Stimulated activated CD4-positive, alpha-beta T cell treated with anti-CD3 and anti-CD28 coated beads, TNF-alpha, amount 100 ng/mL, for 1 hour (primary cell): ENCODE measurements around the gene DNAH12.
"Not testable (repeated sequence)": the region's sequence is repeated elsewhere in the genome, so short reads cannot be mapped to it uniquely, and the experiment has no call there.

Experiments used
- DNase-seq, 3 donors: peaks; one replicate each; pipeline ENCODE4 v3.0.0-alpha.2; 2020; ENCODE audit warnings: low read depth in 3 of 3, low spot score in 1 of 3

DNAH12 gene

DNA sequence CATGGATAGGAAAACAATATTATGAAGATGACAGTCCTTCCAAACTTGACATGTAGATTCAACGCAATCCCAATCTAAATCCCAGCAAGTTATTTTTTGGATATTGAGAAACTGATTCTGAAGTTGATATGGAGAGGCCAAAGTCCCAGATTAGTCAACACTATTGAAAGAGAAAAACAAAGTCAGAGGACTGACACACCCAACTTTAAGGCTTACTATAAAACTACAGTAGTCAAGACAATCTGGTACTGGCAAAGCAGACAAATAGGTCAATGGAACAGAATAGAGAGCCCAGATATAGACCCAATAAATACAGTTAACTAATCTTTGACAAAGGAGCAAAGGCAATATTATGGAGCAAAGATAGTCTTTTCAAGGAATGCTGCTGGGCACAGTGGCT is 132.4 kb downstream of the DNAH12 start:
- DNase-seq = no peak

DNA sequence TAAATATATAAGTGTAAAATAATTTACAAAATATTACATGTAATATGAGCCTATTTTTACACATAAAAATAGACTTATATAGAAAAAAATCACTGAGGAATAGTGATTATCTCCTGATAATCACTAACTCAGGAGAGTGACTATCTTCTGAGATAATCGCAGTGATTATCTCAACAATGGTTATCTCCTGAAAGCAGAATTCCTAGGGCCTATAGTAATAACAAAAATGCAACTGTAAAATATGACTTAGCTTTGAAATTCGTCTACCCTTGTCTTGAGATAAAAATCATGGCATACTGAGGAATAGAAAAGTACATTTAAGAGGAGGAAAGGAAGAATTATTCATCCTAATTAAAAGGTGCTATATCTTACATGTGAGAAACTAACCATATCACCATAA is 134.7 kb downstream of the DNAH12 start:
- DNase-seq = no peak

DNA sequence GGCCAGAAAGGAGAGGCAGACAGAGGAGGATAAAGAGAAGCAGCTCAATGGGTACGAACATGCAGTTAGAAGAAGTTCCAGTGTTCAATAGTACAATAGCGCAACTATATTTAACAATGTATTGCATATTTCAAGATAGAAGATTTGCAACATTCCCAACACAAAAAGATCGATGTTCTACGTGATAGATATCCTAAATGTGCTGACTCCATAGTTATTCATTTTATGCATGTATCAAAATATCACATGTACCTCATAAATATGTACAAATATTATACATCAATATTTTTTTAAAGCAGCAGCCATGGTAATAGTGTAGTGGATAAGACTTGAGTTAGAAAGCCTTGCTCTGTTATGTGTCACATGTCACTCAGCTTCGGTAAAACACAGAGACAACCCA is 141.5 kb downstream of the DNAH12 start:
- DNase-seq = no peak

DNA sequence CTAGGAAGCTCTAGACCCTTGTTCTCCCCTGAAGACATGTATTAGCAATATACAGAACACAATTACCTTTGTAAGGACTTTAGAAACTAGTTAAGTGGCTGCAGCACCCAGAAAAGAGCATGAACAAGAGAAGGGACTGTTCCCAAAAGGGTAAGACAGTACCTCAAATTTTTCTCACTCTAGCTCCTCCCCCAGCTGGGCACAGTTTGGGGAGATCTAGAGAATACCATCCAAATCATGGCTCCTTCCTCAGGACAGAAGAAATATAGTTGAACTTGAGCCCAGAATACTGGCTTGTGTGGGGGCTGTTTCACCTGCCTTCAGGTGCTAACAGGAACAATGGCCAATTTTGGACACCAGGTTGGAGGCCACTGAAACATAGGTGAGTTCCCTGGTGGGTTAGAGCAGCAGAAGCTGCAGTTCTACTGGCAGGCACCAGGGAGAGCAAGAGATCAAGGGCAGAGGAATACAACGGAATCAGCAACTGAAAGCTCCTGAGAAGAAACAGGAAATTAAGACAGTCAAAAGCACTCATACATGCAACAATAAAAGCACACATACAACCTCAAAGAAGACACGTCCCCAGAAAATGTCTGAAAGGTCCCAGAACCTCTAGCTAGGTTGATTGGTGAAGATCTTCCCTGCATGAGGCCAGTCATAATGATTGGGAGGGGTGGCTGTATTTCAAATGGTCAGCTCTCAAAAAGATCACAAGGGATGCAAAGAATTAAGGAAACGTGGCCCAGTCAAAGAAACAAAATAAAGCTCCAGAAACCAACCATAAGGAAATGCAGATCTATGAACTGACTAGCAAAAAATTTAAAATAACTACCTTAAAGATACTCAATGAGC is 146.7 kb downstream of the DNAH12 start:
- DNase-seq = peak; percentile 6 to 27 (median 20)

DNA sequence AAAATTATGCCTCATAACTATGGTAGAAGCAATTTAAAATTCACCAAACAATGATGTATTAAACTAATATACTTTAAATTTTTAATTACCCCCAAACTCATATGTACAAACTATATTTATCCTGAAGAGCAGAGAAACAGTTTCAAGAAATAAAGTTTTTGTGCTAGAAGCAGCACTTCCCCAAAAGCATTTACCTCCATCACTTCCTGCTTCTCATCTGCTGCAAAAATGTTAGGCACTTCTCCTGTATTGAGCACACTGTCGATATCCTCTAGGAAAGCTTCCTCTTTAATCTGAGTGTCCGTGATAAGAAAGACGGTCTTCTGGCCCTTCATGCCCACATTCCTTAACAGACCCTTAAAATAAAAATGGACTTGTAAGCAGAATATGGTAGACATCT is 150.2 kb downstream of the DNAH12 start:
- no peak for DNase-seq

DNA sequence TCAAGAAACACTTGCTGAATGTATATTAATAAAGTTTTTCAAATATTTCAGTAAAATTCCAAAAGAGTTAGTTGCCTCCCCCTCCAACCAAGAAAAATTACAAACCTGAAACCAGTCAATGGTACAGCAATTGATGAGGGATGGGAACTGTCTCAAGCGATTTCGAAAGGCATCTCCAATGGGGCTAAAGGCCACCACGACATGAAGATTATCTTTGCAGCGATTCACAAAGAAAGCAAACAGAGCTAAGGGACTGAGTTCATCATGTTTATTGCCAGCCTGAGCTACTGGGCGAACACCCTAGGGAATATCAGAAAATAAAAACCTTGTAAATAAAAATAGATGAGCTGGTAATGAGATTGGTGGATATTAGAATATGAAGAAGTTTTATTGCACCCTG is 152.4 kb downstream of the DNAH12 start:
- no peak for DNase-seq

DNA sequence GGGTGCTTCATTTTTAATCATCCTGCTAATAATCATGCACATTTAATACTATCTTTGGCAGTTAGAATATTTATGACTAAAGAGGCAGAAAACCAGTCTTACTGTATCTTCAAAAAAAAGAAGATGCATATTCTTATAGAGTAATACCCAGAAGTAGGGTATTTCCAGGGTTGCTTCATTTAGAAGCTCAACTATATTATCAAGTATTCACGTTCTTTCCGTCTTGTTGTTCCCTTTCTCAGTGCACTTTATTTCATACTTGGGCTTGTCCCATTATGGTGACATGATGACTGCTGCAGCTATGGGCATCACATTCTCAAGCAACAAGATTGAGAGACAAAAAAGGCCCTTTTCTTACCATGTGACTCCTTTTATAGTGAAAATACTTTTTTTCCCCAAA is 154.9 kb downstream of the DNAH12 start:
- no peak for DNase-seq

DNA sequence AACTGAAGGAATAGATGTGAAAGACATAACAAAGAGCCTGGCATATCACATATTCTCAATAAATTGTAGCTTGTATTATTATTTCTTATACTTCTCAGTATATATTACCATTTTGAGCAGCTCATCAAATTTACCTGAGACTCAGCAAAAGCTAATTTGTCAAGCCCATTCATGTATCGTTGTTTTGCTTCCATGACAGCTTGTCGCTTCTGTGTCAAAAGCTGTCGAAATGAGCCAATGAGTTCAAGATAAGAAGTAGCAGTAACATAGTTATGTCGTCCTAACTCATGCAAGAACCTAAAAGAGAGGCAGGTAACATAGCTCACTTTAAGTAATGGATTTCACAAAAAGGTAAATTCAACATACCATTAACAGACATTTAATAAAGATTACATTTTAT is 157.8 kb downstream of the DNAH12 start:
- DNase-seq = no peak

DNA sequence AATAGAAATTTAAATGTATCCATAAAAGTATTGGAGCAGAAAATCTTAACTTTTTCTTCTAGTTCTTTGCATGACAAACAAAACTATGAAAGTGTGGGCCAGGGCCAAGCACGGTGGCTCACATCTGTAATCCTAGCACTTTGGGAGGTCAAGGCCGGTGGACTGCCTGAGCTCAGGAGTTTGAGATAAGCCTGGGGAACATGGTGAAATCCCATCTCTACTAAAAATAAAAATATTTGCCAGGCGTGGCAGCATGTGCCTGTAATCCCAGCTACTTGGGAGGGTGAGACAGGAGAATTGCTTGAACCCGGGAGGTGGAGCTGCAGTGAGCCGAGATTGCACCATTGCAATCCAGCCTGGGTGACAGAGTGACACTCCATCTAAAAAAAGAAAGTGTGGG is 158.6 kb downstream of the DNAH12 start:
- DNase-seq = no peak

DNA sequence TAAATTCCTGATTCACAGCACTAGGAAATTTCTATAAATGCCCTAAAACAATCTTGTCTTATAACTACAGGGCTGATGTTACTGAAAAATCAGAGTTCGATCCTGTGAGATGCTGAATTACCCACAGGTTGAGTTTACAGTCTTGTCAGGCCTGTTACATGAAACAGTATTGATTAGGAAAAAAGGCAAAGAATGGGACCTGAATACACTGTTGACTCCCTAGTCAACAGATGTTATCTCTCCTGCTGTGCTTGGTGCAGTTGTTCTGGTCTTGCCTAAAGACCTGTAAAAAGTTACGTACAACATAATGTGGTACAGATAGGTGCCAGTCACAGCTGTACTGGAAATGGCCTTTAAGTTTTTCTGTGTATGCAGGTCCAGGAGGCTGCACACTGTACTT is 160.3 kb downstream of the DNAH12 start:
- no peak for DNase-seq

DNA sequence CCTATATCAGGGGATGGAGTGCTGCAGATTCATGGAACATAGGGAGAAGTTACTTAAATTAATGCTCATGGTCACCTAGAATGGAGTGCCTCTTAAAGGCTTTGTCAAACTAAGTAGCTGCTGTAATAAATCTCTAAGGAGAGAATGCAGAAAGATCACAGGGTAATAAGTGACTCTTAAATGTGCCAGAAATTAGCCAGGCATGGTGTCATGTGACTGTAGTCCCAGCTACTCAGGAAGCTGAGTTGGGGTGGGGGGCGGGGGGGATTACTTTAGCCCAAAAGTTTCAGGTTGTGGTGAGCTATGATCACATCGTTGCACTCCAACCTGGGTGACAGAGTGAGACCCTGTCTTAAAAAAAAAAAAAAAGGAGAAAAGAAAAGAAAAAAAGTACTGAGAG is 160.7 kb downstream of the DNAH12 start:
- no peak for DNase-seq

DNA sequence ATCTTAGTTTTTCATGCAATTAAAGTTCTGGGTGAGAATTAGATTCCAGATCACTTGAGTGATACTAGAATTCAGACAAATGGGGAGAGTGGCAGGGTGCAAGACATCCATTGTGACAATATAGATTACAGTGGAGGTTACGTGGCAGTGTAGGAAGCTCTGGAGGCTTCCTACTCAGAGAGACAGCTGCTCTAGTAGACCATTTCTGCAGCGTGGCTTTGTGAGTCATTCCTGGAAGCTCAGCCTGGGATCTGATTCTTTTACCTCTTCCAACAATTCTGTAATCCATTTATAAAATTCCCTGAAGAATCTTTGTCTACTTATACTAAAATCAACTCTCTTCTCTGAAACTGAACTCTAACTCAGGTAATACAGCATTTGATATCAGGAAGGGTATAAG is 161.2 kb downstream of the DNAH12 start:
- DNase-seq = no peak

DNA sequence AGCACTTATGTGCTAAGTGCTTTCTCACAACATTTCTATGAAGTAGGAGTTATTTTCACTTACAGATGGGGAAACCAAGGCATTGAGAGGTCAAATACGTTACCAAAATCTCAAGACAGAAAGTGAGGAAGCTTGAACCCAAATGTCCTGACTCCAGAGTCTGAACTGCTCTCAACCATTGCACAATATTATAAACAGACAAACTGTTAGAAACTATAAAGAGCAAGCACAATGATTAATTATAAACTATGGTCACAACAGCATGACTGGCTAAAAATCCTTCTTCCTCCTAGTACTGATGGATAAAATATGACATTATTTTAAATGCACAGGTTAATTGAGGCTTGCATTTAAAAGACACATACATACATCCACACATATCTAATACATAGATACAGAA is 173.8 kb downstream of the DNAH12 start:
- no peak for DNase-seq

DNA sequence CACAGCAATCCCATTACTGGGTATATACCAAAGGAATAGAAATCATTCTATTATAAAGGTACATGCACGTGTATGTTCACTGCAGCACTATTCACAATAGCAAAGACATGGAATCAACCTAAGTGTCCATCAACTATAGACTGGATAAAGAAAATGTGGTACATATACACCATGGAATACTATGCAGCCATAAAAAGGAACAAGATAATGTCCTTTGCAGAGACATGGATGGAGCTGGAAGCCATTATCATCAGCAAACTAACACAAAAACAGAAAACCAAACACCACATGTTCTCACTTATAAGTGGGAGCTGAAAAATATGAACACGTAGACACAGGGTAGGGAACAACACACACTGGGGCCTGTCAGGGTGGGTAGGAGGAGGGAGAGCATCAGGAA is 179.1 kb downstream of the DNAH12 start:
- DNase-seq = not testable (repeated sequence)

DNA sequence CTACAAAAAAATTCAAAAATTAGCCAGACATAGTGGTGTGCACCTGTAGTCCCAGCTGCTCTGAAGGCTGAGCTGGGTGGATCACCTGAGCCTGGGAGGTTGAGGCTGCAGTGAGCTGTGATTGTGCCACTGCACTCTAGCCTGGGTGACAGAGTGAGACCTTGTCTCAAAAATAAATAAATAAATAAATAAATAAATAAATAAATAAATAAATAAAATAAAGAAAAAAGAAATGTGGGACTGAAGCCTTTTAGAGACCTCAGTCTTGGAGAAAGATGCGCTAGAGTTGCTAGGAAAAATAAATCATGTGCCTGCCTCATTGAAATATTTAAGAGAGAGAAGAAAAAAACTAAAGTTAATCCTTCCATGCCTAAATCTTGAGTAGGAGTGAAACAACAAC is 187.9 kb downstream of the DNAH12 start:
- DNase-seq = not testable (repeated sequence)

DNA sequence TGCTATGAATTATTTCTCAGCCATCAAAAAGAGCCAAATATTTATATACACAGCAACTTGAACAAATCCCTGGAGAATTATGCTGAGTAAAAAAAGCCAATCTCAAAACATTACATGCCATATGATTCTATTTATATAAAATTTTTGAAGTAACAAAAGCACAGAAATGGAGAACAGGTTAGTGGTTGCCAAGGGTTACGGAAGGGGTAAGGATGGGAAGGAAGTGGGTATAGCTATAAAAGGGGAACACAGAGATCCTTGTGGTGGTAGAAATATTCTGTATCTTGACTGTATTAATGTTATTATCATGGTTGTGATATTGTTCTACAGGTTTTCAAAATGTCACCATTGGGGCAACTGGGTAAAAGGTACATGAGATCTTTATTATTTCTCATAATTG is 189.4 kb downstream of the DNAH12 start:
- DNase-seq = no peak

DNA sequence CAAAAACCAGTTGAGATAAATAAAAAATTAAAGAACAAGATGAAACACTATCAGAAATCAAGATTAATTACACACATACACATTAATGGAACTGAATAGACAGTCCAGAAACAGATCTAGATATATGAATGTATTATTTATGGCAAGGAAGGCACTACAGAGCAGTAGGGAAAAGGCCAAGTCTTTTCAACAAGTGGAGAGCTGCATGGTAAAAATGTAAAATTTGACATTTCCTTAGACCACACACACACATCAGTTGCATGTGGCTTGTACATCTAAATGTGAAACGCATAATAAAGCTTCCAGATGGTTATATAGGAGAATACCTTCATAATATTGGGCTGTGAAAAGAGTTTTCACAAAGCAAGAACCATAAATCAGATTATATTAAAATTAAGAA is 193.9 kb downstream of the DNAH12 start:
- no peak for DNase-seq

DNA sequence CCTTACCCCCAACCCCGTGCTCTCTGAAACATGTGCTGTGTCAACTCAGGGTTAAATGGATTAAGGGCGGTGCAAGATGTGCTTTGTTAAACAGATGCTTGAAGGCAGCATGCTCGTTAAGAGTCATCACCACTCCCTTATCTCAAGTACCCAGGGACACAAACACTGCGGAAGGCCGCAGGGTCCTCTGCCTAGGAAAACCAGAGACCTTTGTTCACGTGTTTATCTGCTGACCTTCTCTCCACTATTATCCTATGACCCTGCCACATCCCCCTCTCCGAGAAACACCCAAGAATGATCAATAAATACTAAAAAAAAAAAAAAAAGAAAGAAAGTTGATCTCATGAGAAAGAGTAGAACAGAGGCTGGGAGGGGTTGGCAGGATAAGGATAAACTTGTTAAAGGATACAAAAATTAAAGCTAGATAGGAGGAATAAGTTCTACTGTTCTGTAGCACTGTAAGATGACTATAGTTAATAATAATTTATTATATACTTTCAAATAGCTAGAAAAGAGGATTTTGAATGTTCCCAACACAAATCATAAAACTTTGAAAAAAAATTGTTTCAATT is 205.0 kb downstream of the DNAH12 start:
- not testable (repeated sequence) for DNase-seq

DNA sequence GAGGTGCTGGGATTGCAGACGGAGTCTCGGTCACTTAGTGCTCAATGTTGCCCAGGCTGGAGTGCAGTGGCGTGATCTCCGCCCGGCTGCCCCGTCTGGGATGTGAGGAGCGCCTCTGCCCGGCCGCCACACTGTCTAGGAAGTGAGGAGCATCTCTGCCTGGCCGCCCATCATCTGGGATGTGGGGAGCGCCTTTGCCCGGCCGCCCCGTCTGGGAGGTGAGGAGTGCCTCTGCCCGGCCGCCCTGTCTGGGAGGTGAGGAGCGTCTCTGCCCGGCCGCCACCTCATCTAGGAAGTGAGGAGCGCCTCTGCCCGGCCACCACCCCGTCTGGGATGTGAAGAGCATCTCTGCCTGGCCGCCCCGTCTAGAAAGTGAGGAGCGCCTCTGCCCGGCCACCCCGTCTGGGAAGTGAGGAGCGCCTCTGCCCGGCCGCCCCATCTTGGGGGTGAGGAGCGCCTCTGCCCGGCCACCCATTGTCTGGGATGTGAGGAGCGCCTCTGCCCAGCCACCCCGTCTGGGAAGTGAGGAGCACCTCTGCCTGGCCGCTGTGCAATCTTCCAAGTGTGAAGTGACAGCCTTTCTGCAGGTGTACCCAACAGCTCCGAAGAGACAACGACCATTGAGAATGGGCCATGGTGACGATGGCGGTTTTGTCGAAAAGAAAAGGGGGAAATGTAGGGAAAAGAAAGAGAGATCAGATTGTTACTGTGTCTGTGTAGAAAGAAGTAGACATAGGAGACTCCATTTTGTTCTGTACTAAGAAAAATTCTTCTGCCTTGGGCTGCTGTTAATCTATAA is 205.7 kb downstream of the DNAH12 start:
- DNase-seq = not testable (repeated sequence)

DNA sequence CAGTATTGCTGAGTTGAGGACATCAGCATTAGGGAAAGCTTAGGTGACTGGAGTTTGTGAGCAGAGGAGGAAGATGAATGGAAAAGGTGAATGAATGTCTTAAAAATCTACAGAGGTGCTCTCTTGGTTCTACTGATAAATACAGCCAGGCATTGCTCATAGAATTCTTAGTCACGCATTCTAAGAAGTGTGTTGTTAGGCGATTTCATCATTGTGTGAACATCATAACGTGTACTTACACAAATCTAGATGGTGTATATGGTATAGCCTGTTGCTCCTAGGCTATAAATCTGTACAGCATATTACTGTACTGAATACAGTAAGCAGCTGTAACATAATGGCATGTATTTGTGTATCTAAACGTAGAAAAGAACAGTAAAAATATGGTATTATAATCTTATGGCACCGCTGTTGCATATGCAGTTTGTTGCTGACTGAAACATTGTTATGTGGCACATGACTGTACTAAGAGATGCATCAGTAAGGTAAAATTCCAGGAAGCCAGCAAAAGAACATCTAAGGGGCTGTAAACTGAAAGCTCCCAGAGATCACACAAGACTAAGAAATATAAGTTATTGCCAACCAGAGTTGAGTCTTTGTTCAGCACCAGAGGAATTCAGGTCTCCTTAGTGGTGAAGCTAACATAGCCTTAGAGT is 208.7 kb downstream of the DNAH12 start:
- no peak for DNase-seq

DNA sequence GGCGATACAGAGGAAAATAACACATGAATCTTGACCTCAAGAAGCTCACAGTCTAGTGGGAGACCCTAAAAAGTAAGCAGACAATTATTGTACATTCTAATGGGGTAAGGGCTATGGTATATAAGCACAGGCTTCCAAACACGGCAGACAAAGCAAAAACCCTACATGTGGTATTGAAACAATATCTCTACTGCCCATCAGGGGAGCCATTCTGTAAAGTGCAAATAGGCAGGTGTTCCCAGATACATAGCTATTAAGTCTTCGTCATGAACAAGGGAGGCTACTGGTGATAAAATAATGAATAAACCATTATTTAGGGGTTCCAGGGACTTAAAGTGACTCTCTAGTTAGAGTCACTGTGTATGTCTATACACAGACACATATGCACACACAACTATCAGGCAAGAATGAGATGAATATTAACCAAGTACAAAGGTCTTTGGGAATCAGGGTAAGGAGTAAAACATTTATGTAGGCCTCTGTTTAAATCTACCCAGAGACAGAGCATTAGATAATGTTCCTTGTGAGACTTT is 213.0 kb downstream of the DNAH12 start:
- no peak for DNase-seq
